ENCODE measurements around the gene CFAP46. TPM values are rescaled to one million over a fixed set of nuclear protein-coding genes. Genes with fewer than 3 reads are reported as not detected.

Gene CFAP46
- total and polyA plus RNA-seq, 12 donors: 0.36 to 1.9 (median 1.1) TPM

- ATAC-seq: no peak
- TF ChIP-seq, protein P1, sequence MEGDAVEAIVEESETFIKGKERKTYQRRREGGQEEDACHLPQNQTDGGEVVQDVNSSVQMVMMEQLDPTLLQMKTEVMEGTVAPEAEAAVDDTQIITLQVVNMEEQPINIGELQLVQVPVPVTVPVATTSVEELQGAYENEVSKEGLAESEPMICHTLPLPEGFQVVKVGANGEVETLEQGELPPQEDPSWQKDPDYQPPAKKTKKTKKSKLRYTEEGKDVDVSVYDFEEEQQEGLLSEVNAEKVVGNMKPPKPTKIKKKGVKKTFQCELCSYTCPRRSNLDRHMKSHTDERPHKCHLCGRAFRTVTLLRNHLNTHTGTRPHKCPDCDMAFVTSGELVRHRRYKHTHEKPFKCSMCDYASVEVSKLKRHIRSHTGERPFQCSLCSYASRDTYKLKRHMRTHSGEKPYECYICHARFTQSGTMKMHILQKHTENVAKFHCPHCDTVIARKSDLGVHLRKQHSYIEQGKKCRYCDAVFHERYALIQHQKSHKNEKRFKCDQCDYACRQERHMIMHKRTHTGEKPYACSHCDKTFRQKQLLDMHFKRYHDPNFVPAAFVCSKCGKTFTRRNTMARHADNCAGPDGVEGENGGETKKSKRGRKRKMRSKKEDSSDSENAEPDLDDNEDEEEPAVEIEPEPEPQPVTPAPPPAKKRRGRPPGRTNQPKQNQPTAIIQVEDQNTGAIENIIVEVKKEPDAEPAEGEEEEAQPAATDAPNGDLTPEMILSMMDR (IDR thresholded peaks at IDR 0.05): no peak
- DNase-seq: no peak
- Histone ChIP-seq H3K27ac (no peak overlapping the region), H3K4me1 (no peaks in the 10 kb centered on the region), H3K36me3 (no peaks in the 10 kb centered on the region), H3K27me3 (peaks cover 0 to 15% (median 3%) of the 10 kb centered on the region in 7 donors), H3K4me3 (no peak overlapping the region), H3K9me3 (no peaks in the 10 kb centered on the region)
- 97 to 98% methylated on average over 19 of the region's 19 CpGs for WGBS, 2 donors
- intact Hi-C loops (cut with DNase I): no loop called here
Observed at GRCh38 chr10:132918264-132918616, 24.1 kb downstream of the CFAP46 start.

- WGBS, 2 donors: 88 to 92% methylated on average over 31 of the region's 31 CpGs
- H3K27me3 ChIP-seq: peaks cover 0 to 15% (median under 1%) of the 10 kb centered on the region in 7 donors
- H3K27ac ChIP-seq: no peak overlapping the region
- DNase-seq: no peak
- H3K4me1 ChIP-seq: no peaks in the 10 kb centered on the region
- intact Hi-C loops (cut with DNase I): no loop called here
- TF ChIP-seq, protein P1 (IDR thresholded peaks at IDR 0.05): no peak
- H3K36me3 ChIP-seq: no peaks in the 10 kb centered on the region
- no peak overlapping the region for H3K4me3 ChIP-seq
- ATAC-seq: no peak
- H3K9me3 ChIP-seq: no peaks in the 10 kb centered on the region
Observed at GRCh38 chr10:132916956-132917666, 25.3 kb downstream of the CFAP46 start.

GRCh38 chr10:132916421-132916841, 25.9 kb downstream of the CFAP46 start:
- no peak for ATAC-seq
- Histone ChIP-seq H3K9me3 (no peaks in the 10 kb centered on the region), H3K27ac (no peak overlapping the region), H3K4me3 (no peak overlapping the region), H3K36me3 (no peaks in the 10 kb centered on the region), H3K4me1 (no peaks in the 10 kb centered on the region), H3K27me3 (peaks cover 0 to 12% (median 0%) of the 10 kb centered on the region in 7 donors)
- TF ChIP-seq, protein P1 (IDR thresholded peaks at IDR 0.05): no peak
- intact Hi-C loops (cut with DNase I): no loop called here
- DNase-seq: no peak
- WGBS, 2 donors: 84 to 86% methylated on average over 19 of the region's 19 CpGs

GRCh38 chr10:132915411-132915810, 27.0 kb downstream of the CFAP46 start:
- TF ChIP-seq, protein P1 (IDR thresholded peaks at IDR 0.05): no peak
- H3K4me3 ChIP-seq: no peak overlapping the region
- DNase-seq: no peak

More at GRCh38 chr10:132915411-132915810, 27.0 kb downstream of the CFAP46 start:
- intact Hi-C loops (cut with DNase I): no loop called here
- Histone ChIP-seq H3K27me3 (peaks cover 0 to 10% (median 0%) of the 10 kb centered on the region in 7 donors), H3K27ac (no peak overlapping the region), H3K36me3 (no peaks in the 10 kb centered on the region), H3K9me3 (no peaks in the 10 kb centered on the region), H3K4me1 (no peaks in the 10 kb centered on the region)
- 86% methylated on average over 30 of the region's 30 CpGs for WGBS, 2 donors
- no peak for ATAC-seq
